ENCODE measurements around the gene TGFB2. TPM values are rescaled to one million over a fixed set of nuclear protein-coding genes. Genes with fewer than 3 reads are reported as not detected.

The TGFB2 gene
- polyA plus RNA-seq, 2 donors: 0.16 to 0.34 TPM

- H3K27ac ChIP-seq (ENCODE audit: low read depth in 2 of 2, low read length in 1 of 2): peak overlapping the region; percentile 57 to 59
- H3K9me3 ChIP-seq (ENCODE audit: control insufficient read depth in 2 of 2, insufficient read depth in 1 of 2, low read depth in 1 of 2, low read length in 1 of 2): no peaks in the 10 kb centered on the region
- H3K4me1 ChIP-seq (ENCODE audit: control insufficient read depth in 2 of 2, insufficient read depth in 2 of 2, low read length in 1 of 2): no peaks in the 10 kb centered on the region
- no peak overlapping the region for H3K4me3 ChIP-seq (ENCODE audit: low read depth in 1 of 2, low read length in 2 of 2)
- H3K36me3 ChIP-seq (ENCODE audit: control insufficient read depth in 2 of 2, insufficient read depth in 2 of 2, low read length in 1 of 2): no peaks in the 10 kb centered on the region
- H3K27me3 ChIP-seq (ENCODE audit: control insufficient read depth in 1 of 2, insufficient read depth in 2 of 2, low read length in 2 of 2): no peaks in the 10 kb centered on the region
- WGBS, 2 donors: 57 to 72% methylated on average over 15 of the region's 15 CpGs
Measured at GRCh38 chr1:218365226-218365999, 20.3 kb downstream of the TGFB2 start.

DNA sequence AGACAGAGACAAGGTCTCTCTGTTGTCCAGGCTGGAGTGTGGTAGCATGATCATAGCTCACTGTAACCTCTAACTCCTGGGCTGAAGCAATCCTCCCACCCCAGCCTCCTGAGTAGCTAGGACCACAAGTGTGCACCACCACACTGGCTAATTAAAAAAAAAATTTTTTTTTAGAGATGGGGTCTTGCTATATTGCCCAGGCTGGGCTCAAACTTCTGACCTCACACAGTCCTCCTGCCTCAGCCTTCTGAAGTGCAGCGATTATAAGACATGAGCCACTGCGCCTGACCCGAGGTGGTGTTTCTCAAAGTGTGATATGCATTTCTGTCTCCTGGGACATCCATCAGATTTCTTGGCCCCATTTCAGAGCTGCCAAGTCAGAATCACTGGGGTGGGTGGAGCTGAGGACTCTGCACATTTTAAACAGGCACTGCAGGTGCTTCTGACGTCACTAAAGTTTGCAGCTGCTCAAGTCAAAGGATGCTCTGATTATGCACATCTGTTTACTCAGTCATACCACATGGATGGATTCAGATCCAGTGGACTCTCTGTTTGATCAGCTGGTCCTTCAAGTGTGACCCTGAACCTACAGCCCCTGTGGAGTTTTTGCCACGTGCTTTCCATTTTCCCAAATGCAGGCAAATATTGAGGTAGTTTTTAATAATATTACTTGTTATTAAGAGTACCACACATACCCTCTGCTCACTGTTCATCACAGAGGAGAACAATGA lies 21.4 kb downstream of the TGFB2 start:
- Histone ChIP-seq H3K27ac (ENCODE audit: low read depth in 2 of 2, low read length in 1 of 2) (no peak overlapping the region), H3K27me3 (ENCODE audit: control insufficient read depth in 1 of 2, insufficient read depth in 2 of 2, low read length in 2 of 2) (no peaks in the 10 kb centered on the region), H3K36me3 (ENCODE audit: control insufficient read depth in 2 of 2, insufficient read depth in 2 of 2, low read length in 1 of 2) (no peaks in the 10 kb centered on the region), H3K4me3 (ENCODE audit: low read depth in 1 of 2, low read length in 2 of 2) (no peak overlapping the region), H3K4me1 (ENCODE audit: control insufficient read depth in 2 of 2, insufficient read depth in 2 of 2, low read length in 1 of 2) (no peaks in the 10 kb centered on the region), H3K9me3 (ENCODE audit: control insufficient read depth in 2 of 2, insufficient read depth in 1 of 2, low read depth in 1 of 2, low read length in 1 of 2) (no peaks in the 10 kb centered on the region)
- 76 to 79% methylated on average over 5 of the region's 5 CpGs for WGBS, 2 donors

- H3K27me3 ChIP-seq (ENCODE audit: control insufficient read depth in 1 of 2, insufficient read depth in 2 of 2, low read length in 2 of 2): no peaks in the 10 kb centered on the region
- no peaks in the 10 kb centered on the region for H3K36me3 ChIP-seq (ENCODE audit: control insufficient read depth in 2 of 2, insufficient read depth in 2 of 2, low read length in 1 of 2)
- H3K4me3 ChIP-seq (ENCODE audit: low read depth in 1 of 2, low read length in 2 of 2): no peak overlapping the region
- 40 to 59% methylated on average over 4 of the region's 4 CpGs for WGBS, 2 donors
- H3K9me3 ChIP-seq (ENCODE audit: control insufficient read depth in 2 of 2, insufficient read depth in 1 of 2, low read depth in 1 of 2, low read length in 1 of 2): no peaks in the 10 kb centered on the region
- H3K4me1 ChIP-seq (ENCODE audit: control insufficient read depth in 2 of 2, insufficient read depth in 2 of 2, low read length in 1 of 2): no peaks in the 10 kb centered on the region
- H3K27ac ChIP-seq (ENCODE audit: low read depth in 2 of 2, low read length in 1 of 2): no peak overlapping the region
Measured at GRCh38 chr1:218367118-218367517, 22.0 kb downstream of the TGFB2 start.

- no peaks in the 10 kb centered on the region for H3K27me3 ChIP-seq (ENCODE audit: control insufficient read depth in 1 of 2, insufficient read depth in 2 of 2, low read length in 2 of 2)
- WGBS, 2 donors: 80 to 91% methylated on average over 7 of the region's 7 CpGs
- H3K9me3 ChIP-seq (ENCODE audit: control insufficient read depth in 2 of 2, insufficient read depth in 1 of 2, low read depth in 1 of 2, low read length in 1 of 2): no peaks in the 10 kb centered on the region
- H3K36me3 ChIP-seq (ENCODE audit: control insufficient read depth in 2 of 2, insufficient read depth in 2 of 2, low read length in 1 of 2): no peaks in the 10 kb centered on the region
- no peaks in the 10 kb centered on the region for H3K4me1 ChIP-seq (ENCODE audit: control insufficient read depth in 2 of 2, insufficient read depth in 2 of 2, low read length in 1 of 2)
- H3K4me3 ChIP-seq (ENCODE audit: low read depth in 1 of 2, low read length in 2 of 2): no peak overlapping the region
- no peak overlapping the region for H3K27ac ChIP-seq (ENCODE audit: low read depth in 2 of 2, low read length in 1 of 2)
Measured at GRCh38 chr1:218368686-218369085, 23.6 kb downstream of the TGFB2 start.

GRCh38 chr1:218369688-218370511 lies 24.8 kb downstream of the TGFB2 start:
- Histone ChIP-seq H3K4me3 (ENCODE audit: low read depth in 1 of 2, low read length in 2 of 2) (no peak overlapping the region), H3K27ac (ENCODE audit: low read depth in 2 of 2, low read length in 1 of 2) (no peak overlapping the region), H3K27me3 (ENCODE audit: control insufficient read depth in 1 of 2, insufficient read depth in 2 of 2, low read length in 2 of 2) (no peaks in the 10 kb centered on the region), H3K4me1 (ENCODE audit: control insufficient read depth in 2 of 2, insufficient read depth in 2 of 2, low read length in 1 of 2) (no peaks in the 10 kb centered on the region), H3K36me3 (ENCODE audit: control insufficient read depth in 2 of 2, insufficient read depth in 2 of 2, low read length in 1 of 2) (no peaks in the 10 kb centered on the region), H3K9me3 (ENCODE audit: control insufficient read depth in 2 of 2, insufficient read depth in 1 of 2, low read depth in 1 of 2, low read length in 1 of 2) (no peaks in the 10 kb centered on the region)
- 68 to 73% methylated on average over 2 of the region's 2 CpGs for WGBS, 2 donors

GRCh38 chr1:218371927-218372672 lies 27.0 kb downstream of the TGFB2 start:
- H3K27me3 ChIP-seq (ENCODE audit: control insufficient read depth in 1 of 2, insufficient read depth in 2 of 2, low read length in 2 of 2): no peaks in the 10 kb centered on the region
- no peak overlapping the region for H3K4me3 ChIP-seq (ENCODE audit: low read depth in 1 of 2, low read length in 2 of 2)
- H3K27ac ChIP-seq (ENCODE audit: low read depth in 2 of 2, low read length in 1 of 2): peak overlapping the region in 1 of 2 donors; percentile 13
- no peaks in the 10 kb centered on the region for H3K36me3 ChIP-seq (ENCODE audit: control insufficient read depth in 2 of 2, insufficient read depth in 2 of 2, low read length in 1 of 2)
- H3K9me3 ChIP-seq (ENCODE audit: control insufficient read depth in 2 of 2, insufficient read depth in 1 of 2, low read depth in 1 of 2, low read length in 1 of 2): no peaks in the 10 kb centered on the region
- 65 to 70% methylated on average over 8 of the region's 8 CpGs for WGBS, 2 donors
- H3K4me1 ChIP-seq (ENCODE audit: control insufficient read depth in 2 of 2, insufficient read depth in 2 of 2, low read length in 1 of 2): no peaks in the 10 kb centered on the region

GRCh38 chr1:218374401-218375353 lies 29.5 kb downstream of the TGFB2 start:
- no peaks in the 10 kb centered on the region for H3K9me3 ChIP-seq (ENCODE audit: control insufficient read depth in 2 of 2, insufficient read depth in 1 of 2, low read depth in 1 of 2, low read length in 1 of 2)
- H3K27ac ChIP-seq (ENCODE audit: low read depth in 2 of 2, low read length in 1 of 2): no peak overlapping the region
- WGBS, 2 donors: 41 to 48% methylated on average over 7 of the region's 7 CpGs
- no peaks in the 10 kb centered on the region for H3K36me3 ChIP-seq (ENCODE audit: control insufficient read depth in 2 of 2, insufficient read depth in 2 of 2, low read length in 1 of 2)
- H3K27me3 ChIP-seq (ENCODE audit: control insufficient read depth in 1 of 2, insufficient read depth in 2 of 2, low read length in 2 of 2): no peaks in the 10 kb centered on the region
- no peak overlapping the region for H3K4me3 ChIP-seq (ENCODE audit: low read depth in 1 of 2, low read length in 2 of 2)
- peaks cover 0 to 2% of the 10 kb centered on the region in 2 donors for H3K4me1 ChIP-seq (ENCODE audit: control insufficient read depth in 2 of 2, insufficient read depth in 2 of 2, low read length in 1 of 2)

- no peak overlapping the region for H3K27ac ChIP-seq (ENCODE audit: low read depth in 2 of 2, low read length in 1 of 2)
- H3K9me3 ChIP-seq (ENCODE audit: control insufficient read depth in 2 of 2, insufficient read depth in 1 of 2, low read depth in 1 of 2, low read length in 1 of 2): no peaks in the 10 kb centered on the region
- no peak overlapping the region for H3K4me3 ChIP-seq (ENCODE audit: low read depth in 1 of 2, low read length in 2 of 2)
- H3K27me3 ChIP-seq (ENCODE audit: control insufficient read depth in 1 of 2, insufficient read depth in 2 of 2, low read length in 2 of 2): no peaks in the 10 kb centered on the region
- 50 to 57% methylated on average over 2 of the region's 2 CpGs for WGBS, 2 donors
- peaks cover 0 to 2% of the 10 kb centered on the region in 2 donors for H3K4me1 ChIP-seq (ENCODE audit: control insufficient read depth in 2 of 2, insufficient read depth in 2 of 2, low read length in 1 of 2)
- H3K36me3 ChIP-seq (ENCODE audit: control insufficient read depth in 2 of 2, insufficient read depth in 2 of 2, low read length in 1 of 2): no peaks in the 10 kb centered on the region
Measured at GRCh38 chr1:218376722-218377121, 31.6 kb downstream of the TGFB2 start.
